Measurements from ENCODE around the gene GPR18.

DNA sequence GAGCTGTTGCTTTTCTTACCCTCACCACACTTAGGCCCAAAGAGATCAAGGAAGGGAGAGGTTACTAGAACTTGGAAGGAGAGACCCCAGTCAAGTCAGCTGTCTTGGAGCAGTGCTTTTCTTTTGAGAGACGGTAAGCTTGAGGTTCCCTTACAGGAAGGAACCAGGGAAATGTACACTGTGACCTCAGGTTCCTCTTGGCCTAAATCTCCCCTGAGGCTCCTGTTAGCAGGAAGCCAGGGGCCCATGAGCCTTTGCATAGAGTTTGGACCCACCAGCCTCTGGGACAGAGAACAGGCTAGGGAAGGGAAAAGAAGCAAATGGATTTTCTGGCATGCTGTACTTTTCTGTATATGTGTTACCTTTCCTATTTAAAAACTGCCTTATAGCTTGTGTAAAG, 5.9 kb upstream of the GPR18 start:
- TF ChIP-seq EZH2phosphoT487 (IDR thresholded peaks at IDR 0.05; ENCODE audit: borderline replicate concordance, low read depth, low read length) = no peak
- TF ChIP-seq, protein P1, sequence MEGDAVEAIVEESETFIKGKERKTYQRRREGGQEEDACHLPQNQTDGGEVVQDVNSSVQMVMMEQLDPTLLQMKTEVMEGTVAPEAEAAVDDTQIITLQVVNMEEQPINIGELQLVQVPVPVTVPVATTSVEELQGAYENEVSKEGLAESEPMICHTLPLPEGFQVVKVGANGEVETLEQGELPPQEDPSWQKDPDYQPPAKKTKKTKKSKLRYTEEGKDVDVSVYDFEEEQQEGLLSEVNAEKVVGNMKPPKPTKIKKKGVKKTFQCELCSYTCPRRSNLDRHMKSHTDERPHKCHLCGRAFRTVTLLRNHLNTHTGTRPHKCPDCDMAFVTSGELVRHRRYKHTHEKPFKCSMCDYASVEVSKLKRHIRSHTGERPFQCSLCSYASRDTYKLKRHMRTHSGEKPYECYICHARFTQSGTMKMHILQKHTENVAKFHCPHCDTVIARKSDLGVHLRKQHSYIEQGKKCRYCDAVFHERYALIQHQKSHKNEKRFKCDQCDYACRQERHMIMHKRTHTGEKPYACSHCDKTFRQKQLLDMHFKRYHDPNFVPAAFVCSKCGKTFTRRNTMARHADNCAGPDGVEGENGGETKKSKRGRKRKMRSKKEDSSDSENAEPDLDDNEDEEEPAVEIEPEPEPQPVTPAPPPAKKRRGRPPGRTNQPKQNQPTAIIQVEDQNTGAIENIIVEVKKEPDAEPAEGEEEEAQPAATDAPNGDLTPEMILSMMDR (conservative IDR thresholded peaks at IDR 0.05; ENCODE audit: low read length) = no peak

Data from OCI-LY7 (cell line).